ENCODE data around the gene PAQR4.

GRCh38 chr16:3012828-3013420 lies 43.8 kb downstream of the PAQR4 start, which contains the start of gene CLDN9:
- TF ChIP-seq CTCF (IDR thresholded peaks at IDR 0.05 in 4 of 5, conservative IDR thresholded peaks at IDR 0.05 in 1 of 5) (no peak), POLR2A (IDR thresholded peaks at IDR 0.05) (no peak)

Data from gastrocnemius medialis (tissue), 4 donors.